Naive B cell (primary cell): ENCODE measurements around the gene SLC6A11. TPM values are rescaled to one million over a fixed set of nuclear protein-coding genes. Genes with fewer than 3 reads are reported as not detected.

Experiments used
- ATAC-seq, 2 donors: fragments of 150-1000 bp; cut with Tn5 transposase; 2 replicates each; pipeline ENCODE4 v1.10.0; 2021; ENCODE audit warnings: low read depth in 2 of 2, mild to moderate bottlenecking in 2 of 2, moderate library complexity in 2 of 2
- DNase-seq: peaks from one replicate; pipeline ENCODE4 v3.0.0; 2022
- H3K27ac Mint-ChIP-seq, 6 donors: one replicate each; pipeline ENCODE4 v1.8.0; 2020 to 2022; ENCODE audit warnings: mild to moderate bottlenecking in 6 of 6, mixed read lengths in 6 of 6, moderate library complexity in 5 of 6, inconsistent platforms in 2 of 6
- H3K27me3 Mint-ChIP-seq, 3 donors: one replicate each; pipeline ENCODE4 v1.8.0; 2021 to 2022; ENCODE audit warnings: mixed read lengths in 3 of 3, mild to moderate bottlenecking in 1 of 3
- H3K36me3 Mint-ChIP-seq, 2 donors: one replicate each; pipeline ENCODE4 v1.8.0; 2020 to 2022; ENCODE audit warnings: mixed read lengths in 2 of 2, inconsistent platforms in 1 of 2, mild to moderate bottlenecking in 1 of 2
- H3K4me1 Mint-ChIP-seq, 3 donors: one replicate each; pipeline ENCODE4 v1.8.0; 2020 to 2022; ENCODE audit warnings: mixed read lengths in 3 of 3, inconsistent platforms in 1 of 3, mild to moderate bottlenecking in 1 of 3, moderate library complexity in 1 of 3
- H3K4me3 Mint-ChIP-seq, 8 donors: one replicate each; pipeline ENCODE4 v1.8.0; 2020 to 2022; ENCODE audit warnings: mild to moderate bottlenecking in 8 of 8, mixed read lengths in 8 of 8, moderate library complexity in 8 of 8, inconsistent platforms in 2 of 8
- H3K9me3 Mint-ChIP-seq, 7 donors: one replicate each; pipeline ENCODE4 v1.8.0; 2020 to 2022; ENCODE audit warnings: mixed read lengths in 7 of 7, mild to moderate bottlenecking in 5 of 7, inconsistent platforms in 2 of 7, moderate library complexity in 1 of 7
- polyA plus RNA-seq, 6 donors: library from polyadenylated mRNA; unstranded; fragments of 300-500 nt; fragmentation: Illumina TruSeq; gene quantifications; one replicate each; pipeline ENCODE4 v1.2.3, GENCODE V29; 2021; ENCODE audit warnings: low read depth in 6 of 6

Gene SLC6A11
- polyA plus RNA-seq, 6 donors from 2014 or later: not detected

- Mint-ChIP-seq H3K4me1 (no peaks in the 10 kb centered on the region), H3K27ac (no peak overlapping the region), H3K36me3 (no peaks in the 10 kb centered on the region), H3K9me3 (peaks cover 2 to 11% (median 5%) of the 10 kb centered on the region in 7 donors), H3K27me3 (peaks cover 13 to 46% (median 43%) of the 10 kb centered on the region in 3 donors), H3K4me3 (no peak overlapping the region)
- DNase-seq (no peak), ATAC-seq (no peak)
Measured at GRCh38 chr3:10917176-10917575, 101.1 kb downstream of the SLC6A11 start.

GRCh38 chr3:10918011-10918410 lies 102.0 kb downstream of the SLC6A11 start:
- H3K9me3 Mint-ChIP-seq: peaks cover 4 to 11% (median 7%) of the 10 kb centered on the region in 7 donors
- no peak for ATAC-seq
- no peak overlapping the region for H3K27ac Mint-ChIP-seq
- H3K4me3 Mint-ChIP-seq: no peak overlapping the region
- no peak for DNase-seq
- no peaks in the 10 kb centered on the region for H3K36me3 Mint-ChIP-seq
- H3K4me1 Mint-ChIP-seq: no peaks in the 10 kb centered on the region
- H3K27me3 Mint-ChIP-seq: peaks cover 13 to 46% (median 41%) of the 10 kb centered on the region in 3 donors

GRCh38 chr3:10919636-10920035 lies 103.6 kb downstream of the SLC6A11 start:
- no peaks in the 10 kb centered on the region for H3K4me1 Mint-ChIP-seq
- ATAC-seq: no peak
- H3K36me3 Mint-ChIP-seq: peaks cover 0 to 2% of the 10 kb centered on the region in 2 donors
- no peak for DNase-seq
- peak overlapping the region in 1 of 8 donors; percentile 74 for H3K4me3 Mint-ChIP-seq
- peaks cover 8 to 40% (median 34%) of the 10 kb centered on the region in 3 donors for H3K27me3 Mint-ChIP-seq
- H3K9me3 Mint-ChIP-seq: peaks cover 5 to 19% (median 9%) of the 10 kb centered on the region in 7 donors
- no peak overlapping the region for H3K27ac Mint-ChIP-seq

- H3K27ac Mint-ChIP-seq: no peak overlapping the region
- H3K36me3 Mint-ChIP-seq: peaks cover 0 to 6% of the 10 kb centered on the region in 2 donors
- ATAC-seq: no peak
- H3K27me3 Mint-ChIP-seq: peaks cover 4 to 22% (median 16%) of the 10 kb centered on the region in 3 donors
- no peak overlapping the region for H3K4me3 Mint-ChIP-seq
- H3K9me3 Mint-ChIP-seq: peaks cover 5 to 26% (median 10%) of the 10 kb centered on the region in 7 donors
- no peaks in the 10 kb centered on the region for H3K4me1 Mint-ChIP-seq
- DNase-seq: no peak
Measured at GRCh38 chr3:10925436-10926255, 109.6 kb downstream of the SLC6A11 start.

- H3K4me3 Mint-ChIP-seq: no peak overlapping the region
- no peak for ATAC-seq
- peaks cover 0 to 6% of the 10 kb centered on the region in 2 donors for H3K36me3 Mint-ChIP-seq
- no peak for DNase-seq
- H3K27me3 Mint-ChIP-seq: peaks cover 0 to 22% (median 11%) of the 10 kb centered on the region in 3 donors
- H3K9me3 Mint-ChIP-seq: peaks cover 2 to 21% (median 7%) of the 10 kb centered on the region in 7 donors
- no peak overlapping the region for H3K27ac Mint-ChIP-seq
- H3K4me1 Mint-ChIP-seq: no peaks in the 10 kb centered on the region
Measured at GRCh38 chr3:10926256-10926810, 110.3 kb downstream of the SLC6A11 start.

- Mint-ChIP-seq H3K36me3 (peaks cover 0 to 6% of the 10 kb centered on the region in 2 donors), H3K4me3 (no peak overlapping the region), H3K27ac (no peak overlapping the region), H3K27me3 (peaks cover 0 to 22% (median 10%) of the 10 kb centered on the region in 3 donors), H3K4me1 (no peaks in the 10 kb centered on the region), H3K9me3 (peaks cover 0 to 15% (median 6%) of the 10 kb centered on the region in 7 donors)
- DNase-seq: no peak
- ATAC-seq: no peak
Measured at GRCh38 chr3:10926811-10927521, 110.9 kb downstream of the SLC6A11 start.

- Mint-ChIP-seq H3K4me3 (no peak overlapping the region), H3K4me1 (no peaks in the 10 kb centered on the region), H3K27me3 (peaks cover 0 to 22% (median 5%) of the 10 kb centered on the region in 3 donors), H3K36me3 (peaks cover 0 to 6% of the 10 kb centered on the region in 2 donors), H3K9me3 (peaks cover 0 to 15% (median 4%) of the 10 kb centered on the region in 7 donors), H3K27ac (no peak overlapping the region)
- ATAC-seq (no peak), DNase-seq (no peak)
Measured at GRCh38 chr3:10927551-10927950, 111.5 kb downstream of the SLC6A11 start.

GRCh38 chr3:10928407-10928960 lies 112.5 kb downstream of the SLC6A11 start:
- Mint-ChIP-seq H3K9me3 (peaks cover 0 to 15% (median 4%) of the 10 kb centered on the region in 7 donors), H3K4me3 (no peak overlapping the region), H3K27me3 (peaks cover 0 to 23% (median 5%) of the 10 kb centered on the region in 3 donors), H3K36me3 (peaks cover 0 to 6% of the 10 kb centered on the region in 2 donors), H3K4me1 (no peaks in the 10 kb centered on the region), H3K27ac (no peak overlapping the region)
- no peak for ATAC-seq
- DNase-seq: no peak

- H3K9me3 Mint-ChIP-seq: peaks cover 0 to 13% (median 3%) of the 10 kb centered on the region in 7 donors
- no peak for DNase-seq
- H3K27me3 Mint-ChIP-seq: peaks cover 0 to 23% (median 5%) of the 10 kb centered on the region in 3 donors
- H3K4me1 Mint-ChIP-seq: no peaks in the 10 kb centered on the region
- no peak overlapping the region for H3K4me3 Mint-ChIP-seq
- H3K27ac Mint-ChIP-seq: peak overlapping the region in 1 of 6 donors; percentile 62
- H3K36me3 Mint-ChIP-seq: peaks cover 0 to 6% of the 10 kb centered on the region in 2 donors
- ATAC-seq: no peak
Measured at GRCh38 chr3:10928961-10929471, 113.0 kb downstream of the SLC6A11 start.

GRCh38 chr3:10929978-10930665 lies 114.1 kb downstream of the SLC6A11 start:
- H3K36me3 Mint-ChIP-seq: no peaks in the 10 kb centered on the region
- H3K27me3 Mint-ChIP-seq: peaks cover 0 to 23% (median 5%) of the 10 kb centered on the region in 3 donors
- peaks cover 0 to 1% (median 0%) of the 10 kb centered on the region in 7 donors for H3K9me3 Mint-ChIP-seq
- ATAC-seq (no peak), DNase-seq (no peak)
- H3K4me1 Mint-ChIP-seq: no peaks in the 10 kb centered on the region
- H3K27ac Mint-ChIP-seq: no peak overlapping the region
- H3K4me3 Mint-ChIP-seq: no peak overlapping the region

GRCh38 chr3:10930666-10931040 lies 114.6 kb downstream of the SLC6A11 start:
- Mint-ChIP-seq H3K4me3 (no peak overlapping the region), H3K27me3 (peaks cover 0 to 23% (median 5%) of the 10 kb centered on the region in 3 donors), H3K9me3 (no peaks in the 10 kb centered on the region), H3K4me1 (no peaks in the 10 kb centered on the region), H3K27ac (no peak overlapping the region), H3K36me3 (no peaks in the 10 kb centered on the region)
- ATAC-seq (no peak), DNase-seq (no peak)

GRCh38 chr3:10932596-10932995 lies 116.6 kb downstream of the SLC6A11 start:
- Mint-ChIP-seq H3K4me1 (no peaks in the 10 kb centered on the region), H3K27ac (no peak overlapping the region), H3K36me3 (no peaks in the 10 kb centered on the region), H3K9me3 (no peaks in the 10 kb centered on the region), H3K4me3 (no peak overlapping the region), H3K27me3 (peaks cover 0 to 12% (median 2%) of the 10 kb centered on the region in 3 donors)
- DNase-seq (no peak), ATAC-seq (no peak)
